ENCODE results near the gene GFAP.

DNA sequence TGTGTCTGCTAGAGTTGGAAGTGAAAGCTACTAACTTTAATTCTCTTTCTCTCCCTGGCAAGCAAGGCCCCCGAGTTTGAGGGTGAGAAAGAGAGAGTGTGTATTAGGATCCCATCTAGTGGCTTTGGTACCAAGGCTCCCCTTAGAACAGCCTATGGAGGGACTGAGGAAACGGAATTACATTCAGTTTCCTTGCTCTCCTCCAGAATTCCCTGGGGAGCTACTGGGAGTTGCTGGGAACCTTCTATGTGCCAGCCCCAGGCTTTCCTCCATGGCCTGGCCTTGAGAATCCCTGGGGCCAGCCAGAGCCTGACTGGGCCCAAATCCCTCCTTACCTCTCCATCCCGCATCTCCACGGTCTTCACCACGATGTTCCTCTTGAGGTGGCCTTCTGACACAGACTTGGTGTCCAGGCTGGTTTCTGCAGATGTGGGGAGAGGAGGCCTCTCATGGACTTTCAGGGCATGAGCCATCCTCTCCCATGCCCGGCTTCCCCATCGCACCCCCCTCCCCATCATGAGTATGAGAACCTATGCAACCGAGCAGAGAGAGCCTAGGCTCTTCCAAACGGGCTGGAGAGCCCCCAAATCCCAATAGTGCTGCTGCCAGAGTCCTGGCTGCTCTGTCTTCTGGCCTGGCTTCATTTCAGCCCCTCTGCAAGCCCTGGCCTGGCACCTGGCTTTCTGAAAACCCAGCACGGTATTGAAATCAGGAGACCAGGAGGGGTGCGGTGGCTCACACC lies 7.4 kb downstream of the GFAP start:
- TF ChIP-seq, protein P1, sequence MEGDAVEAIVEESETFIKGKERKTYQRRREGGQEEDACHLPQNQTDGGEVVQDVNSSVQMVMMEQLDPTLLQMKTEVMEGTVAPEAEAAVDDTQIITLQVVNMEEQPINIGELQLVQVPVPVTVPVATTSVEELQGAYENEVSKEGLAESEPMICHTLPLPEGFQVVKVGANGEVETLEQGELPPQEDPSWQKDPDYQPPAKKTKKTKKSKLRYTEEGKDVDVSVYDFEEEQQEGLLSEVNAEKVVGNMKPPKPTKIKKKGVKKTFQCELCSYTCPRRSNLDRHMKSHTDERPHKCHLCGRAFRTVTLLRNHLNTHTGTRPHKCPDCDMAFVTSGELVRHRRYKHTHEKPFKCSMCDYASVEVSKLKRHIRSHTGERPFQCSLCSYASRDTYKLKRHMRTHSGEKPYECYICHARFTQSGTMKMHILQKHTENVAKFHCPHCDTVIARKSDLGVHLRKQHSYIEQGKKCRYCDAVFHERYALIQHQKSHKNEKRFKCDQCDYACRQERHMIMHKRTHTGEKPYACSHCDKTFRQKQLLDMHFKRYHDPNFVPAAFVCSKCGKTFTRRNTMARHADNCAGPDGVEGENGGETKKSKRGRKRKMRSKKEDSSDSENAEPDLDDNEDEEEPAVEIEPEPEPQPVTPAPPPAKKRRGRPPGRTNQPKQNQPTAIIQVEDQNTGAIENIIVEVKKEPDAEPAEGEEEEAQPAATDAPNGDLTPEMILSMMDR (IDR thresholded peaks at IDR 0.05), result no peak
- TF ChIP-seq POLR2A (IDR thresholded peaks at IDR 0.05), result no peak
